IMR-90 (cell line): Measurements from ENCODE around the gene NKAIN2. TPM values are rescaled to one million over a fixed set of nuclear protein-coding genes. Genes with fewer than 3 reads are reported as not detected.

Experiments used
- ATAC-seq: fragments of 200-7000 bp; cut with Tn5 transposase; 2 replicates; pipeline ENCODE4 v1.9.1; 2020; ENCODE audit warnings: low read depth, mild to moderate bottlenecking, moderate library complexity
- BruUV-seq: library from RNA; stranded (reverse); fragments of 400-500 nt; replicated peaks from 2 replicates; lab custom pipeline; 2021; lab: Mats Ljungman, UMichigan
- CTCF ChIA-PET: fragments of 300-600 bp; formaldehyde crosslinking; extraction: SDS; loops from one replicate; lab custom pipeline; 2021; ENCODE audit warnings: antibody characterized with exemption; lab: Yijun Ruan, JAX
- POLR2A ChIA-PET: fragments of 300-600 bp; sonication (Branson Sonifier 250); formaldehyde crosslinking; loops from one replicate; lab custom pipeline; 2022; ENCODE audit warnings: antibody characterized with exemption; ENCODE audit not compliant: unreplicated experiment; lab: Charles Lee
- DNase-seq: peaks from one replicate; pipeline ENCODE4 v3.0.0; 2013
- H2AFZ ChIP-seq: replicated peaks from 2 replicates; pipeline ENCODE3; 2013; ENCODE audit warnings: low read length, mild to moderate bottlenecking; ENCODE audit not compliant: poor library complexity
- H2AK5ac ChIP-seq: 2 replicates; pipeline ENCODE4 v1.6.1; 2013; ENCODE audit warnings: low read depth, low read length, inconsistent platforms
- H2AK9ac ChIP-seq: replicated peaks from 2 replicates; pipeline ENCODE3; 2013; ENCODE audit warnings: mild to moderate bottlenecking, low read depth, low read length, moderate library complexity; ENCODE audit not compliant: poor library complexity
- H2BK120ac ChIP-seq: 2 replicates; pipeline ENCODE4 v1.6.1; 2013; ENCODE audit warnings: low read depth, low read length, inconsistent platforms
- H2BK15ac ChIP-seq: 3 replicates; pipeline ENCODE4 v1.6.1; 2013; ENCODE audit warnings: low read depth, low read length, inconsistent platforms
- H2BK20ac ChIP-seq: 2 replicates; pipeline ENCODE4 v1.6.1; 2013; ENCODE audit warnings: low read depth, mild to moderate bottlenecking, inconsistent platforms, low read length, moderate library complexity
- H2BK5ac ChIP-seq: 2 replicates; pipeline ENCODE4 v1.6.1; 2013; ENCODE audit warnings: mild to moderate bottlenecking, low read depth, low read length, inconsistent platforms; ENCODE audit not compliant: poor library complexity, severe bottlenecking
- H3K14ac ChIP-seq: replicated peaks from 2 replicates; pipeline ENCODE4 v1.6.1; 2013; ENCODE audit warnings: low read depth, low read length, inconsistent platforms
- H3K18ac ChIP-seq: 2 replicates; pipeline ENCODE4 v1.6.1; 2013; ENCODE audit warnings: low read depth, low read length, control low read depth
- H3K23ac ChIP-seq: 2 replicates; pipeline ENCODE4 v1.6.1; 2013; ENCODE audit warnings: low read depth, low read length, inconsistent platforms
- H3K27ac ChIP-seq: 2 replicates; pipeline ENCODE4 v1.5.1; 2013; ENCODE audit warnings: mild to moderate bottlenecking, control low read depth, low read length; ENCODE audit not compliant: insufficient read depth
- H3K27me3 ChIP-seq: 2 replicates; pipeline ENCODE4 v1.6.1; 2013; ENCODE audit warnings: low read length; ENCODE audit not compliant: control insufficient read depth, insufficient read depth
- H3K36me3 ChIP-seq: 2 replicates; pipeline ENCODE4 v1.6.1; 2013; ENCODE audit warnings: low read length, mixed read lengths; ENCODE audit not compliant: control insufficient read depth, insufficient read depth
- H3K4ac ChIP-seq: 2 replicates; pipeline ENCODE4 v1.6.1; 2013; ENCODE audit warnings: low read depth, low read length, inconsistent platforms
- H3K4me1 ChIP-seq: 2 replicates; pipeline ENCODE4 v1.6.1; 2013; ENCODE audit warnings: low read length, mixed read lengths; ENCODE audit not compliant: control insufficient read depth, insufficient read depth
- H3K4me2 ChIP-seq: 2 replicates; pipeline ENCODE4 v1.6.1; 2013; ENCODE audit warnings: low read depth, mild to moderate bottlenecking, control low read depth, low read length, moderate library complexity
- H3K4me3 ChIP-seq: 2 replicates; pipeline ENCODE4 v1.5.1; 2013; ENCODE audit warnings: low read depth, mild to moderate bottlenecking, control low read depth, low read length, moderate library complexity; ENCODE audit not compliant: insufficient read depth
- H3K56ac ChIP-seq: 2 replicates; pipeline ENCODE4 v1.6.1; 2013; ENCODE audit warnings: low read length, inconsistent platforms; ENCODE audit not compliant: insufficient read depth; ENCODE audit errors: extremely low read depth
- H3K79me1 ChIP-seq, 2 experiments: 2 replicates each; pipeline ENCODE4 v1.6.1; 2013; ENCODE audit warnings: low read length in 2 of 2, inconsistent platforms in 1 of 2, low read depth in 1 of 2
- H3K9ac ChIP-seq: 2 replicates; pipeline ENCODE4 v1.6.1; 2013; ENCODE audit warnings: low read depth, low read length, control low read depth
- H3K9me1 ChIP-seq: 2 replicates; pipeline ENCODE4 v1.6.1; 2013; ENCODE audit warnings: low read length, inconsistent platforms; ENCODE audit not compliant: insufficient read depth
- H3K9me3 ChIP-seq: 2 replicates; pipeline ENCODE4 v1.6.1; 2013; ENCODE audit warnings: low read length; ENCODE audit not compliant: control insufficient read depth, insufficient read depth
- H4K20me1 ChIP-seq: 2 replicates; pipeline ENCODE4 v1.6.1; 2013; ENCODE audit warnings: low read length, inconsistent platforms; ENCODE audit not compliant: insufficient read depth
- H4K5ac ChIP-seq: 2 replicates; pipeline ENCODE4 v1.6.1; 2013; ENCODE audit warnings: mild to moderate bottlenecking, low read depth, low read length, control low read depth
- H4K8ac ChIP-seq, 2 experiments: 2 replicates each; pipeline ENCODE4 v1.6.1; 2013; ENCODE audit warnings: low read depth in 2 of 2, low read length in 2 of 2, control low read depth in 1 of 2, inconsistent platforms in 1 of 2
- H4K91ac ChIP-seq: 2 replicates; pipeline ENCODE4 v1.6.1; 2013; ENCODE audit warnings: low read depth, low read length, inconsistent platforms; ENCODE audit not compliant: insufficient read depth
- BHLHE40 ChIP-seq: fragments of 150-350 bp; IDR thresholded peaks from 2 replicates; pipeline ENCODE4 v1.6.1; 2016; ENCODE audit warnings: mild to moderate bottlenecking, low read depth, low read length
- CEBPB ChIP-seq: IDR thresholded peaks from 2 replicates; pipeline ENCODE4 v1.6.1; 2012; ENCODE audit warnings: low read depth, low read length, improper control_type of control experiment
- CHD1 ChIP-seq: IDR thresholded peaks from 2 replicates; pipeline ENCODE4 v1.6.1; 2012; ENCODE audit warnings: low read depth, low read length, improper control_type of control experiment
- ELK1 ChIP-seq: fragments of 150-350 bp; IDR thresholded peaks from 2 replicates; pipeline ENCODE4 v1.6.1; 2016; ENCODE audit warnings: low read depth, mild to moderate bottlenecking, low read length, moderate library complexity, borderline replicate concordance
- FOS ChIP-seq: fragments of 150-350 bp; IDR thresholded peaks from 2 replicates; pipeline ENCODE4 v1.6.1; 2016; ENCODE audit warnings: low read depth, low read length
- MAFK ChIP-seq: IDR thresholded peaks from 2 replicates; pipeline ENCODE4 v1.6.1; 2012; ENCODE audit warnings: low read depth, low read length, improper control_type of control experiment
- MAZ ChIP-seq: IDR thresholded peaks from 2 replicates; pipeline ENCODE4 v1.6.1; 2012; ENCODE audit warnings: low read depth, mild to moderate bottlenecking, low read length, improper control_type of control experiment, moderate library complexity, borderline replicate concordance
- MXI1 ChIP-seq: IDR thresholded peaks from 2 replicates; pipeline ENCODE4 v1.6.1; 2012; ENCODE audit warnings: low read depth, mild to moderate bottlenecking, low read length, moderate library complexity, borderline replicate concordance
- NFE2L2 ChIP-seq: fragments of 150-350 bp; IDR thresholded peaks from 2 replicates; pipeline ENCODE4 v1.6.1; 2016; ENCODE audit warnings: low read depth, mild to moderate bottlenecking, low read length
- POLR2A ChIP-seq: IDR thresholded peaks from 2 replicates; pipeline ENCODE4 v1.6.1; 2012; ENCODE audit warnings: mild to moderate bottlenecking, low read depth, low read length
- RAD21 ChIP-seq: IDR thresholded peaks from 2 replicates; pipeline ENCODE4 v1.6.1; 2012; ENCODE audit warnings: low read length, improper control_type of control experiment
- RCOR1 ChIP-seq: IDR thresholded peaks from 2 replicates; pipeline ENCODE4 v1.6.1; 2012; ENCODE audit warnings: mild to moderate bottlenecking, low read length, improper control_type of control experiment; ENCODE audit not compliant: insufficient replicate concordance
- RFX5 ChIP-seq: IDR thresholded peaks from 2 replicates; pipeline ENCODE4 v1.8.0; 2012; ENCODE audit warnings: low read depth, mild to moderate bottlenecking, low read length, moderate library complexity
- SMC3 ChIP-seq: fragments of 150-350 bp; IDR thresholded peaks from 2 replicates; pipeline ENCODE4 v1.6.1; 2016; ENCODE audit warnings: low read depth, mild to moderate bottlenecking, antibody characterized with exemption, low read length, moderate library complexity
- WGBS, 2 experiments: methylation state at CpG; one replicate each; pipeline versions ENCODE4 v1.1.5 to v1.1.7; 2013; ENCODE audit warnings: missing lambda C conversion rate in 2 of 2; ENCODE audit not compliant: insufficient read length in 1 of 2; ENCODE audit errors: extremely low coverage in 2 of 2; 5-methylcytosine and 5-hydroxymethylcytosine counted together
- dilution Hi-C: fragments of 300-500 bp; cut with HindIII; formaldehyde crosslinking; loops from one replicate; pipeline ENCODE4 v1.14.3; 2018; ENCODE audit warnings: low sequenced_read_pairs; ENCODE audit not compliant: unreplicated experiment
- in situ Hi-C: fragments of 300-500 bp; cut with MboI; formaldehyde crosslinking; loops from 3 replicates; pipeline ENCODE4 v1.14.3; 2019; ENCODE audit warnings: low sequenced_read_pairs, inconsistent platforms, mixed read lengths
- intact Hi-C: fragments of 100-400 bp; cut with micrococcal nuclease; formaldehyde crosslinking; loops from 2 replicates; pipeline ENCODE4 v1.10.0; 2022
- polyA plus RNA-seq, 3 experiments: library from polyadenylated mRNA; depleted of rRNA; stranded (reverse); fragments of >200 nt; gene quantifications; 2 replicates each; pipeline ENCODE4 v1.2.3, GENCODE V29; 2012; ENCODE audit warnings: low replicate concordance in 1 of 3
- total RNA-seq: library from RNA; depleted of rRNA; stranded (reverse); fragments of >200 nt; gene quantifications from 2 replicates; pipeline ENCODE4 v1.2.3, GENCODE V29; 2012
- TF ChIP-seq, protein P1 (sequence below): fragments of 150-350 bp; IDR thresholded peaks from 2 replicates; pipeline ENCODE4 v1.6.1; 2017; ENCODE audit warnings: mild to moderate bottlenecking, antibody characterized with exemption, low read length, low read depth
- TF ChIP-seq, protein P2 (sequence below): conservative IDR thresholded peaks from 2 replicates; pipeline ENCODE4 v1.5.1; 2012; ENCODE audit warnings: mild to moderate bottlenecking, low read depth, low read length, improper control_type of control experiment

NKAIN2 gene
- total and polyA plus RNA-seq, 2 of the 4 experiments (the other 2 are of a cell fraction): not detected

- Histone ChIP-seq H3K14ac (no peak overlapping the region), H3K79me1 (no peaks in the 10 kb centered on the region), H2BK20ac (no peak overlapping the region), H3K18ac (no peak overlapping the region), H3K9me3 (no peaks in the 10 kb centered on the region), H4K91ac (no peak overlapping the region), H2AK5ac (no peak overlapping the region), H4K8ac (no peak overlapping the region), H2BK5ac (no peak overlapping the region), H2BK120ac (no peak overlapping the region), H3K4me3 (no peak overlapping the region), H4K5ac (no peak overlapping the region), H2AK9ac (no peak overlapping the region), H2AFZ (no peak overlapping the region), H3K4me2 (no peak overlapping the region), H3K36me3 (no peaks in the 10 kb centered on the region), H4K20me1 (no peaks in the 10 kb centered on the region), H3K23ac (no peak overlapping the region), H2BK15ac (no peak overlapping the region), H3K27ac (no peak overlapping the region), H3K9me1 (no peaks in the 10 kb centered on the region), H3K9ac (no peak overlapping the region), H3K4me1 (no peaks in the 10 kb centered on the region), H3K56ac (no peak overlapping the region), H3K4ac (no peak overlapping the region), H3K27me3 (no peaks in the 10 kb centered on the region)
- CTCF ChIA-PET: no interaction called here
- ATAC-seq (no peak), DNase-seq (no peak)
- intact Hi-C loops: no loop called here
- no TSS peak for BruUV-seq
- in situ Hi-C loops: no loop called here
- POLR2A ChIA-PET: no interaction called here
- dilution Hi-C loops: no loop called here
- WGBS, 2 experiments: 54% methylated on average over 2 of the region's 2 CpGs; no CpG with 5 or more reads in 1 of the 2 experiments
- TF ChIP-seq BHLHE40: no peak
- TF ChIP-seq FOS: no peak
- TF ChIP-seq RAD21: no peak
- no peak for TF ChIP-seq RFX5
- TF ChIP-seq CHD1: no peak
- TF ChIP-seq, protein P1, sequence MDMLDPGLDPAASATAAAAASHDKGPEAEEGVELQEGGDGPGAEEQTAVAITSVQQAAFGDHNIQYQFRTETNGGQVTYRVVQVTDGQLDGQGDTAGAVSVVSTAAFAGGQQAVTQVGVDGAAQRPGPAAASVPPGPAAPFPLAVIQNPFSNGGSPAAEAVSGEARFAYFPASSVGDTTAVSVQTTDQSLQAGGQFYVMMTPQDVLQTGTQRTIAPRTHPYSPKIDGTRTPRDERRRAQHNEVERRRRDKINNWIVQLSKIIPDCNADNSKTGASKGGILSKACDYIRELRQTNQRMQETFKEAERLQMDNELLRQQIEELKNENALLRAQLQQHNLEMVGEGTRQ: no peak
- TF ChIP-seq MXI1: no peak
- TF ChIP-seq MAFK: no peak
- TF ChIP-seq CEBPB: no peak
- TF ChIP-seq POLR2A: no peak
- no peak for TF ChIP-seq NFE2L2
- TF ChIP-seq SMC3: no peak
- TF ChIP-seq, protein P2, sequence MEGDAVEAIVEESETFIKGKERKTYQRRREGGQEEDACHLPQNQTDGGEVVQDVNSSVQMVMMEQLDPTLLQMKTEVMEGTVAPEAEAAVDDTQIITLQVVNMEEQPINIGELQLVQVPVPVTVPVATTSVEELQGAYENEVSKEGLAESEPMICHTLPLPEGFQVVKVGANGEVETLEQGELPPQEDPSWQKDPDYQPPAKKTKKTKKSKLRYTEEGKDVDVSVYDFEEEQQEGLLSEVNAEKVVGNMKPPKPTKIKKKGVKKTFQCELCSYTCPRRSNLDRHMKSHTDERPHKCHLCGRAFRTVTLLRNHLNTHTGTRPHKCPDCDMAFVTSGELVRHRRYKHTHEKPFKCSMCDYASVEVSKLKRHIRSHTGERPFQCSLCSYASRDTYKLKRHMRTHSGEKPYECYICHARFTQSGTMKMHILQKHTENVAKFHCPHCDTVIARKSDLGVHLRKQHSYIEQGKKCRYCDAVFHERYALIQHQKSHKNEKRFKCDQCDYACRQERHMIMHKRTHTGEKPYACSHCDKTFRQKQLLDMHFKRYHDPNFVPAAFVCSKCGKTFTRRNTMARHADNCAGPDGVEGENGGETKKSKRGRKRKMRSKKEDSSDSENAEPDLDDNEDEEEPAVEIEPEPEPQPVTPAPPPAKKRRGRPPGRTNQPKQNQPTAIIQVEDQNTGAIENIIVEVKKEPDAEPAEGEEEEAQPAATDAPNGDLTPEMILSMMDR: no peak
- TF ChIP-seq MAZ: no peak
- no peak for TF ChIP-seq RCOR1
- TF ChIP-seq ELK1: no peak
These were observed 223.0 kb downstream of the NKAIN2 start for GRCh38 chr6:124026694-124027093.
